PC-9 (cell line): Measurements from ENCODE around the gene HK2. TPM values are rescaled to one million over a fixed set of nuclear protein-coding genes. Genes with fewer than 3 reads are reported as not detected.

Source experiments
- BruUV-seq: library from RNA; stranded (reverse); fragments of 400-500 nt; replicated peaks from 2 replicates; lab custom pipeline; 2021; lab: Mats Ljungman, UMichigan
- CTCF ChIA-PET: fragments of 300-600 bp; sonication (Branson Sonifier 250); formaldehyde crosslinking; loops from one replicate; lab custom pipeline; 2022; ENCODE audit warnings: antibody characterized with exemption; lab: Charles Lee
- POLR2A ChIA-PET: fragments of 300-600 bp; sonication (Branson Sonifier 250); formaldehyde crosslinking; loops from one replicate; lab custom pipeline; 2022; ENCODE audit warnings: antibody characterized with exemption; ENCODE audit not compliant: unreplicated experiment; lab: Charles Lee
- DNase-seq, 2 experiments: peaks; one replicate each; pipeline versions ENCODE4 v3.0.0 to v3.0.0-alpha.2; 2015 to 2022; ENCODE audit warnings: mixed read lengths in 1 of 2
- H2AFZ ChIP-seq: fragments of 200-600 bp; sonication (generic); 2 replicates; pipeline ENCODE4 v1.8.1; 2017; ENCODE audit warnings: antibody characterized with exemption
- H3F3A ChIP-seq: fragments of 200-600 bp; sonication (generic); 2 replicates; pipeline ENCODE4 v1.8.1; 2017; ENCODE audit warnings: antibody characterized with exemption, mild to moderate bottlenecking, low read depth; ENCODE audit not compliant: insufficient read depth
- H3K27ac ChIP-seq: fragments of 200-600 bp; sonication (generic); 2 replicates; pipeline ENCODE4 v1.6.1; 2016; ENCODE audit warnings: mixed run types
- H3K27me3 ChIP-seq: fragments of 200-600 bp; sonication (generic); 2 replicates; pipeline ENCODE4 v1.6.1; 2016; ENCODE audit warnings: low read depth, mixed run types; ENCODE audit not compliant: insufficient read depth
- H3K36me3 ChIP-seq: fragments of 200-600 bp; sonication (generic); 2 replicates; pipeline ENCODE4 v1.6.1; 2016; ENCODE audit warnings: low read depth, mixed run types
- H3K4me1 ChIP-seq: fragments of 200-600 bp; sonication (generic); replicated peaks from 2 replicates; pipeline ENCODE4 v1.6.1; 2016; ENCODE audit warnings: mixed run types; ENCODE audit not compliant: insufficient read depth
- H3K4me2 ChIP-seq: fragments of 200-600 bp; sonication (generic); 2 replicates; pipeline ENCODE4 v1.6.1; 2017; ENCODE audit warnings: mixed run types
- H3K4me3 ChIP-seq: fragments of 200-600 bp; sonication (generic); 2 replicates; pipeline ENCODE4 v1.6.1; 2016; ENCODE audit warnings: mixed run types
- H3K79me2 ChIP-seq: fragments of 200-600 bp; sonication (generic); 2 replicates; pipeline ENCODE4 v1.6.1; 2017; ENCODE audit warnings: low read depth, mixed run types
- H3K9me2 ChIP-seq: fragments of 200-600 bp; sonication (generic); 2 replicates; pipeline ENCODE4 v1.8.1; 2017; ENCODE audit warnings: mild to moderate bottlenecking; ENCODE audit not compliant: insufficient read depth
- H3K9me3 ChIP-seq: fragments of 200-600 bp; sonication (generic); 2 replicates; pipeline ENCODE4 v1.8.1; 2016; ENCODE audit warnings: low read depth; ENCODE audit not compliant: insufficient read depth
- H4K20me1 ChIP-seq: fragments of 200-600 bp; sonication (generic); 2 replicates; pipeline ENCODE4 v1.8.1; 2017; ENCODE audit not compliant: insufficient read depth
- CTCF ChIP-seq: fragments of 200-600 bp; sonication (generic); conservative IDR thresholded peaks from 2 replicates; pipeline ENCODE4 v1.6.1; 2017; ENCODE audit warnings: mixed run types, antibody characterized with exemption, mild to moderate bottlenecking, moderate library complexity
- EZH2 ChIP-seq: fragments of 200-600 bp; sonication (generic); IDR thresholded peaks from 2 replicates; pipeline ENCODE4 v1.8.0; 2017; ENCODE audit warnings: antibody characterized with exemption, low read depth
- intact Hi-C: fragments of 100-400 bp; cut with micrococcal nuclease; formaldehyde crosslinking; loops from one replicate; pipeline ENCODE4 v1.10.0; 2022; ENCODE audit not compliant: unreplicated experiment
- total RNA-seq: library from RNA; stranded (reverse); gene quantifications from 2 replicates; pipeline ENCODE4 v1.2.3, GENCODE V29; 2021

Gene HK2
- total RNA-seq, 1 experiment from 2014 or later: 7.8 TPM

DNA sequence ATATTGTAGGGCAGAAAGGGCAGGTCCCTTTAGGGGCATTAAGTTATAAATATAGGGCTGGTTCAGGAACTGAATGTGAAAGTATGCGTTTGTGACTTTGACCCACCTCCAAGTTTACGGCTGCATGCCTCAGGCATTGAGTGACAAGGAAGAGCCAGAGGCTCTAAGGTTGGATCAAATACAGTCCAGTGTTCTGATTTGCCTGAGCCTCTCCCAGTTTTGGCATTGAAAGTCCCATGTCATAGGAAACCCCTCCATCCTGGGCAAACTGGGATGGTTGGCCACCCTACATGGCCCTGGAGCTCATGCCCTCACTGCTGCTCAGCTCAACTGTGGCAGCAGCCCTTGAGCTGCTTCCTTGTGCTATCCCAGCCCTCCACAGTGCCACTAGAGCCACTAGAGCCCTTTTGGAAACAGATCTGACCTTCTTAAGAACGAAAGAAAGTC is 29.9 kb downstream of the HK2 start:
- peak in 1 of 2 experiments; percentile 87 for DNase-seq
- no TSS peak for BruUV-seq
- Histone ChIP-seq H3K4me3 (no peak overlapping the region), H2AFZ (no peak overlapping the region), H3K4me1 (peaks cover 68% of the 10 kb centered on the region), H3K4me2 (peak overlapping the region; percentile 69), H4K20me1 (no peaks in the 10 kb centered on the region), H3K27me3 (no peaks in the 10 kb centered on the region), H3K36me3 (0 out of 2 replicates have a peak, but pooled peaks cover 6% of the 10 kb centered on the region), H3K9me2 (no peaks in the 10 kb centered on the region), H3F3A (peaks cover 67% of the 10 kb centered on the region), H3K79me2 (peaks cover 66% of the 10 kb centered on the region), H3K27ac (peak overlapping the region; percentile 92), H3K9me3 (no peaks in the 10 kb centered on the region)
- CTCF ChIA-PET: interaction anchor here (1.3 kb wide), 1 partner anchor 173 kb away, joined by 3 read pairs; no protein-coding TSS in a partner anchor
- intact Hi-C loops: no loop called here
- POLR2A ChIA-PET: interaction anchor here (0.5 kb wide), 1 partner anchor 9 kb away, joined by 3 read pairs; no protein-coding TSS in a partner anchor
- TF ChIP-seq EZH2 (no peak), CTCF (no peak)

- peaks cover 70% of the 10 kb centered on the region for H3K79me2 ChIP-seq
- DNase-seq: peak; percentile 72 to 81
- CTCF ChIA-PET: interaction anchor here (0.6 to 1.3 kb wide), 2 partner anchors 28 to 174 kb away, joined by 3 read pairs; no protein-coding TSS in a partner anchor
- H3K36me3 ChIP-seq: 0 out of 2 replicates have a peak, but pooled peaks cover 6% of the 10 kb centered on the region
- H3K4me2 ChIP-seq: peak overlapping the region; percentile 69
- POLR2A ChIA-PET: interaction anchor here (0.6 to 0.7 kb wide), 3 partner anchors 16 to 182 kb away, joined by 4 to 7 read pairs (median 7); no protein-coding TSS in a partner anchor
- no peaks in the 10 kb centered on the region for H3K9me2 ChIP-seq
- H3K27ac ChIP-seq: peak overlapping the region; percentile 92
- H2AFZ ChIP-seq: no peak overlapping the region
- no peaks in the 10 kb centered on the region for H3K9me3 ChIP-seq
- intact Hi-C loops: no loop called here
- H3K4me3 ChIP-seq: no peak overlapping the region
- H3F3A ChIP-seq: peaks cover 69% of the 10 kb centered on the region
- no peak for TF ChIP-seq EZH2
- no peak for TF ChIP-seq CTCF
- peaks cover 73% of the 10 kb centered on the region for H3K4me1 ChIP-seq
- H4K20me1 ChIP-seq: no peaks in the 10 kb centered on the region
- no peaks in the 10 kb centered on the region for H3K27me3 ChIP-seq
- TSS peak; percentile 65 for BruUV-seq
Measured at GRCh38 chr2:74864728-74865722, 31.1 kb downstream of the HK2 start.
